SJCRH30 (cell line): Measurements from ENCODE around the gene SAMD4A. TPM values are rescaled to one million over a fixed set of nuclear protein-coding genes. Genes with fewer than 3 reads are reported as not detected.

ENCODE experiments used
- DNase-seq, 2 experiments: peaks; one replicate each; pipeline ENCODE4 v3.0.0-alpha.2; 2015 to 2020
- H3K27ac ChIP-seq: fragments of 250-450 bp; sonication (Bioruptor Pico); 2 replicates; pipeline ENCODE4 v1.5.1; 2020; ENCODE audit warnings: mild to moderate bottlenecking, moderate library complexity
- H3K27me3 ChIP-seq: fragments of 250-450 bp; sonication (Bioruptor Pico); 2 replicates; pipeline ENCODE4 v1.5.1; 2020; ENCODE audit warnings: mild to moderate bottlenecking, moderate library complexity
- H3K36me3 ChIP-seq: fragments of 250-450 bp; sonication (Bioruptor Pico); 2 replicates; pipeline ENCODE4 v1.5.1; 2020; ENCODE audit warnings: mild to moderate bottlenecking, moderate library complexity
- H3K4me1 ChIP-seq: fragments of 250-450 bp; sonication (Bioruptor Pico); 2 replicates; pipeline ENCODE4 v1.5.1; 2020; ENCODE audit warnings: mild to moderate bottlenecking, moderate library complexity
- H3K4me3 ChIP-seq: fragments of 250-450 bp; sonication (Bioruptor Pico); 2 replicates; pipeline ENCODE4 v1.5.1; 2020; ENCODE audit warnings: mild to moderate bottlenecking, moderate library complexity
- H3K9me3 ChIP-seq: fragments of 250-450 bp; sonication (Bioruptor Pico); replicated peaks from 2 replicates; pipeline ENCODE4 v1.5.1; 2020; ENCODE audit warnings: mild to moderate bottlenecking, moderate library complexity
- total RNA-seq: library from RNA; depleted of rRNA; stranded (reverse); fragments of >200 nt; shearing (Covaris generic); gene quantifications from 2 replicates; pipeline ENCODE4 v1.2.3, GENCODE V29; 2014

SAMD4A gene
- total RNA-seq, 1 experiment from 2014 or later = 12.1 TPM

- no peaks in the 10 kb centered on the region for H3K4me1 ChIP-seq
- no peaks in the 10 kb centered on the region for H3K36me3 ChIP-seq
- H3K4me3 ChIP-seq = no peak overlapping the region
- H3K9me3 ChIP-seq = no peaks in the 10 kb centered on the region
- DNase-seq = no peak
- H3K27ac ChIP-seq = no peak overlapping the region
- H3K27me3 ChIP-seq = no peaks in the 10 kb centered on the region
Observed at GRCh38 chr14:54555651-54556050, 11.3 kb upstream of the SAMD4A start.

GRCh38 chr14:54556535-54556934 is 10.4 kb upstream of the SAMD4A start:
- DNase-seq = no peak
- no peaks in the 10 kb centered on the region for H3K4me1 ChIP-seq
- no peaks in the 10 kb centered on the region for H3K27me3 ChIP-seq
- H3K36me3 ChIP-seq = no peaks in the 10 kb centered on the region
- H3K27ac ChIP-seq = no peak overlapping the region
- no peaks in the 10 kb centered on the region for H3K9me3 ChIP-seq
- H3K4me3 ChIP-seq = no peak overlapping the region

- no peak overlapping the region for H3K27ac ChIP-seq
- H3K36me3 ChIP-seq = no peaks in the 10 kb centered on the region
- H3K4me1 ChIP-seq = peaks cover 5% of the 10 kb centered on the region; the same call in 1 of the 2 replicates
- no peak for DNase-seq
- H3K4me3 ChIP-seq = no peak overlapping the region
- H3K9me3 ChIP-seq = no peaks in the 10 kb centered on the region
- H3K27me3 ChIP-seq = no peaks in the 10 kb centered on the region
Observed at GRCh38 chr14:54562334-54562733, 4.6 kb upstream of the SAMD4A start.

GRCh38 chr14:54564071-54564867 is 2.7 kb upstream of the SAMD4A start:
- Histone ChIP-seq H3K4me3 (peak overlapping the region; percentile 87), H3K9me3 (no peaks in the 10 kb centered on the region), H3K4me1 (peaks cover 5% of the 10 kb centered on the region; the same call in 1 of the 2 replicates), H3K36me3 (no peaks in the 10 kb centered on the region), H3K27ac (no peak overlapping the region), H3K27me3 (no peaks in the 10 kb centered on the region)
- DNase-seq = peak in 1 of 2 experiments; percentile 55

- H3K36me3 ChIP-seq = no peaks in the 10 kb centered on the region
- H3K4me1 ChIP-seq = peaks cover 9% of the 10 kb centered on the region
- no peaks in the 10 kb centered on the region for H3K9me3 ChIP-seq
- H3K27me3 ChIP-seq = no peaks in the 10 kb centered on the region
- H3K4me3 ChIP-seq = peak overlapping the region; percentile 87
- peak overlapping the region; percentile 25 for H3K27ac ChIP-seq
- DNase-seq = peak; percentile 61 to 72
Observed at GRCh38 chr14:54564868-54565784, 1.8 kb upstream of the SAMD4A start.

- H3K36me3 ChIP-seq = no peaks in the 10 kb centered on the region
- no peaks in the 10 kb centered on the region for H3K27me3 ChIP-seq
- peak overlapping the region; percentile 87 for H3K4me3 ChIP-seq
- peak; percentile 84 to 87 for DNase-seq
- H3K9me3 ChIP-seq = no peaks in the 10 kb centered on the region
- H3K4me1 ChIP-seq = peaks cover 16% of the 10 kb centered on the region
- peak overlapping the region; percentile 66 for H3K27ac ChIP-seq
Observed at GRCh38 chr14:54565785-54566409, 1.0 kb upstream of the SAMD4A start.

- Histone ChIP-seq H3K27ac (peak overlapping the region; percentile 66), H3K36me3 (peaks cover 6% of the 10 kb centered on the region), H3K4me3 (peak overlapping the region; percentile 87), H3K9me3 (peaks cover 5% of the 10 kb centered on the region), H3K4me1 (peaks cover 18% of the 10 kb centered on the region), H3K27me3 (no peaks in the 10 kb centered on the region)
- peak; percentile 54 to 61 for DNase-seq
Observed at GRCh38 chr14:54567224-54567638, 303 bp downstream of the SAMD4A start.

GRCh38 chr14:54567639-54568561 is 972 bp downstream of the SAMD4A start:
- Histone ChIP-seq H3K36me3 (peaks cover 13% of the 10 kb centered on the region), H3K9me3 (peaks cover 12% of the 10 kb centered on the region), H3K27ac (peak overlapping the region; percentile 66), H3K4me3 (peak overlapping the region; percentile 87), H3K27me3 (no peaks in the 10 kb centered on the region), H3K4me1 (peaks cover 18% of the 10 kb centered on the region)
- peak; percentile 69 to 71 for DNase-seq

- Histone ChIP-seq H3K27me3 (no peaks in the 10 kb centered on the region), H3K27ac (peak overlapping the region; percentile 66), H3K36me3 (peaks cover 22% of the 10 kb centered on the region), H3K9me3 (peaks cover 16% of the 10 kb centered on the region), H3K4me3 (peak overlapping the region; percentile 87), H3K4me1 (peaks cover 18% of the 10 kb centered on the region)
- DNase-seq = peak; percentile 75 to 83
Observed at GRCh38 chr14:54568821-54569595, 2.1 kb downstream of the SAMD4A start.

GRCh38 chr14:54570047-54570446 is 3.1 kb downstream of the SAMD4A start:
- H3K4me3 ChIP-seq = no peak overlapping the region
- peaks cover 13% of the 10 kb centered on the region for H3K4me1 ChIP-seq
- peaks cover 22% of the 10 kb centered on the region for H3K36me3 ChIP-seq
- no peak for DNase-seq
- H3K27me3 ChIP-seq = no peaks in the 10 kb centered on the region
- H3K27ac ChIP-seq = no peak overlapping the region; the same call in 1 of the 2 replicates
- H3K9me3 ChIP-seq = peaks cover 16% of the 10 kb centered on the region

GRCh38 chr14:54570631-54571415 is 3.9 kb downstream of the SAMD4A start:
- DNase-seq = no peak
- no peaks in the 10 kb centered on the region for H3K27me3 ChIP-seq
- no peak overlapping the region for H3K27ac ChIP-seq
- H3K4me1 ChIP-seq = peaks cover 13% of the 10 kb centered on the region
- H3K9me3 ChIP-seq = peaks cover 16% of the 10 kb centered on the region
- no peak overlapping the region for H3K4me3 ChIP-seq
- peaks cover 22% of the 10 kb centered on the region for H3K36me3 ChIP-seq

- DNase-seq = peak; percentile 37 to 65
- Histone ChIP-seq H3K36me3 (peaks cover 22% of the 10 kb centered on the region), H3K4me3 (no peak overlapping the region), H3K9me3 (peaks cover 16% of the 10 kb centered on the region), H3K27me3 (no peaks in the 10 kb centered on the region), H3K27ac (no peak overlapping the region), H3K4me1 (peaks cover 17% of the 10 kb centered on the region)
Observed at GRCh38 chr14:54572316-54572715, 5.4 kb downstream of the SAMD4A start.
